Skeletal muscle tissue (tissue), 4 donors: ENCODE data around the gene ISOC1. TPM values are rescaled to one million over a fixed set of nuclear protein-coding genes. Genes with fewer than 3 reads are reported as not detected.

Experiments used
- H3K27ac ChIP-seq: one replicate; pipeline ENCODE4 v1.7.0; 2013; ENCODE audit warnings: mild to moderate bottlenecking, low read depth, low read length, inconsistent platforms
- H3K27me3 ChIP-seq, 3 donors: one replicate each; pipeline ENCODE4 v1.7.0; 2013; ENCODE audit warnings: low read length in 3 of 3; ENCODE audit not compliant: control insufficient read depth in 3 of 3, insufficient read depth in 3 of 3
- H3K36me3 ChIP-seq, 3 donors: one replicate each; pipeline ENCODE4 v1.7.0; 2013; ENCODE audit warnings: low read length in 3 of 3; ENCODE audit not compliant: control insufficient read depth in 3 of 3, insufficient read depth in 3 of 3
- H3K4me1 ChIP-seq, 3 donors: one replicate each; pipeline ENCODE4 v1.7.0; 2013; ENCODE audit warnings: low read length in 3 of 3, mild to moderate bottlenecking in 3 of 3; ENCODE audit not compliant: control insufficient read depth in 3 of 3, insufficient read depth in 3 of 3
- H3K4me3 ChIP-seq, 3 donors: one replicate each; pipeline ENCODE4 v1.7.0; 2013; ENCODE audit warnings: low read length in 3 of 3
- H3K9ac ChIP-seq, 3 donors: one replicate each; pipeline ENCODE4 v1.7.0; 2013; ENCODE audit warnings: low read length in 3 of 3, mild to moderate bottlenecking in 3 of 3, moderate library complexity in 2 of 3, low read depth in 1 of 3
- H3K9me3 ChIP-seq, 3 donors: one replicate each; pipeline ENCODE4 v1.7.0; 2013; ENCODE audit warnings: low read length in 3 of 3; ENCODE audit not compliant: control insufficient read depth in 3 of 3
- total RNA-seq: library from RNA; depleted of rRNA; stranded (reverse); fragments of >200 nt; gene quantifications from one replicate; pipeline ENCODE4 v1.2.3, GENCODE V29; 2014
- donor health status: Osteomylitis.

The ISOC1 gene
- total RNA-seq, 1 donor from 2014 or later, result 32.4 TPM

- Histone ChIP-seq H3K27ac (no peak overlapping the region), H3K27me3 (no peaks in the 10 kb centered on the region), H3K36me3 (no peaks in the 10 kb centered on the region), H3K9ac (no peak overlapping the region), H3K4me3 (no peak overlapping the region), H3K9me3 (no peaks in the 10 kb centered on the region), H3K4me1 (no peaks in the 10 kb centered on the region)
Observed at GRCh38 chr5:129067745-129068144, 26.8 kb upstream of the ISOC1 start.

- no peak overlapping the region for H3K27ac ChIP-seq
- no peaks in the 10 kb centered on the region for H3K9me3 ChIP-seq
- no peak overlapping the region for H3K9ac ChIP-seq
- no peak overlapping the region for H3K4me3 ChIP-seq
- no peaks in the 10 kb centered on the region for H3K27me3 ChIP-seq
- no peaks in the 10 kb centered on the region for H3K4me1 ChIP-seq
- H3K36me3 ChIP-seq, result no peaks in the 10 kb centered on the region
Observed at GRCh38 chr5:129069292-129069691, 25.3 kb upstream of the ISOC1 start.

- H3K9ac ChIP-seq, result no peak overlapping the region
- H3K27me3 ChIP-seq, result no peaks in the 10 kb centered on the region
- no peaks in the 10 kb centered on the region for H3K9me3 ChIP-seq
- H3K27ac ChIP-seq, result no peak overlapping the region
- H3K36me3 ChIP-seq, result no peaks in the 10 kb centered on the region
- H3K4me3 ChIP-seq, result no peak overlapping the region
- H3K4me1 ChIP-seq, result no peaks in the 10 kb centered on the region
Observed at GRCh38 chr5:129073111-129073510, 21.4 kb upstream of the ISOC1 start.

- H3K36me3 ChIP-seq, result no peaks in the 10 kb centered on the region
- no peaks in the 10 kb centered on the region for H3K9me3 ChIP-seq
- no peaks in the 10 kb centered on the region for H3K27me3 ChIP-seq
- no peaks in the 10 kb centered on the region for H3K4me1 ChIP-seq
- no peak overlapping the region for H3K4me3 ChIP-seq
- H3K9ac ChIP-seq, result no peak overlapping the region
- H3K27ac ChIP-seq, result no peak overlapping the region
Observed at GRCh38 chr5:129074903-129075302, 19.6 kb upstream of the ISOC1 start.

GRCh38 chr5:129077433-129078075 is 17.0 kb upstream of the ISOC1 start:
- Histone ChIP-seq H3K27ac (no peak overlapping the region), H3K9ac (no peak overlapping the region), H3K9me3 (no peaks in the 10 kb centered on the region), H3K36me3 (no peaks in the 10 kb centered on the region), H3K4me1 (no peaks in the 10 kb centered on the region), H3K27me3 (no peaks in the 10 kb centered on the region), H3K4me3 (no peak overlapping the region)

- Histone ChIP-seq H3K9me3 (no peaks in the 10 kb centered on the region), H3K4me3 (no peak overlapping the region), H3K27ac (no peak overlapping the region), H3K4me1 (no peaks in the 10 kb centered on the region), H3K9ac (no peak overlapping the region), H3K27me3 (no peaks in the 10 kb centered on the region), H3K36me3 (no peaks in the 10 kb centered on the region)
Observed at GRCh38 chr5:129078247-129078646, 16.3 kb upstream of the ISOC1 start.

GRCh38 chr5:129078660-129079059 is 15.9 kb upstream of the ISOC1 start:
- no peak overlapping the region for H3K9ac ChIP-seq
- no peak overlapping the region for H3K4me3 ChIP-seq
- H3K36me3 ChIP-seq, result no peaks in the 10 kb centered on the region
- H3K9me3 ChIP-seq, result no peaks in the 10 kb centered on the region
- no peaks in the 10 kb centered on the region for H3K27me3 ChIP-seq
- H3K27ac ChIP-seq, result no peak overlapping the region
- H3K4me1 ChIP-seq, result no peaks in the 10 kb centered on the region

GRCh38 chr5:129079496-129079895 is 15.1 kb upstream of the ISOC1 start:
- no peak overlapping the region for H3K4me3 ChIP-seq
- H3K27me3 ChIP-seq, result no peaks in the 10 kb centered on the region
- no peaks in the 10 kb centered on the region for H3K4me1 ChIP-seq
- no peak overlapping the region for H3K9ac ChIP-seq
- no peaks in the 10 kb centered on the region for H3K9me3 ChIP-seq
- no peak overlapping the region for H3K27ac ChIP-seq
- H3K36me3 ChIP-seq, result no peaks in the 10 kb centered on the region

GRCh38 chr5:129080766-129081165 is 13.8 kb upstream of the ISOC1 start:
- H3K27me3 ChIP-seq, result no peaks in the 10 kb centered on the region
- no peak overlapping the region for H3K4me3 ChIP-seq
- H3K27ac ChIP-seq, result no peak overlapping the region
- H3K9ac ChIP-seq, result no peak overlapping the region
- H3K9me3 ChIP-seq, result no peaks in the 10 kb centered on the region
- no peaks in the 10 kb centered on the region for H3K4me1 ChIP-seq
- no peaks in the 10 kb centered on the region for H3K36me3 ChIP-seq

GRCh38 chr5:129082225-129083136 is 12.1 kb upstream of the ISOC1 start:
- Histone ChIP-seq H3K4me3 (no peak overlapping the region), H3K27me3 (no peaks in the 10 kb centered on the region), H3K36me3 (no peaks in the 10 kb centered on the region), H3K4me1 (no peaks in the 10 kb centered on the region), H3K9me3 (no peaks in the 10 kb centered on the region), H3K27ac (no peak overlapping the region), H3K9ac (no peak overlapping the region)
